ENCODE results near the gene FOXK1.
A peak's percentile ranks its signal among the peaks of the same experiment; 100 is the strongest.

The FOXK1 gene

DNA sequence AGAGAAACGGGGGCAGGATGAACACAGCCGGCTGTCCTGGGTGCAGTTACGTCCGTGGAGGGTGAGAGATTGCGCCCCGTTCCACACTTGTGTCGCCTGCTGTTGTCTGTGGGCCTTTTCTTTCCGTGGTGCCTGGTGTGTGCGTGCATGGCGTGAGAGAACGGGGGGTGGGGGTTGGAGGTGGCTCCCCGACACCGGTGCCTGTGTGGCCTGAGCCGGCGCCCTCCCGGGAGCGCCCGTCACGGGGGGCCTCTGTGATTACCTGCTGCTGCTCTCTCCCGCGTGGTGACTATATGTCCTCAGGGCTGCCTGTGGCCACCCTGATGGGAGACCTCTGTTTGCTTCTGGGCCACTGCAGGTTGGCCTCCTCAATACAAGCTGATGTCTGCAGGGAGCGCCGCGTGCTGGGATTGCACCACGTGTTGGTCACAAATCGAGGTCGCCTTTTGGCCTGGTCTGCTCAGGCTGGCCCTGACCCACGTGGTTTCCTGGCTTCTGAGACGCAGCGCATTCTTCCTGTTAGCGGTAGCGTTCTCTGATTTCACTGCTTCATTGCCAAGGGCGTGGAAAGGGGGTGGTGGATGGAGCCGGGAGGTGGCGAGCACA, 82.4 kb downstream of the FOXK1 start:
- Histone ChIP-seq H3K4me3 (ENCODE audit: low read length) (no peak overlapping the region), H3K9me3 (ENCODE audit: control insufficient read depth, low read depth, low read length) (no peaks in the 10 kb centered on the region), H3K9ac (ENCODE audit: low read length) (no peak overlapping the region), H3K27ac (ENCODE audit: low read length) (no peak overlapping the region), H3K27me3 (ENCODE audit: control insufficient read depth, insufficient read depth, low read length) (no peaks in the 10 kb centered on the region), H3K36me3 (ENCODE audit: control insufficient read depth, low read depth, low read length) (peaks cover 9% of the 10 kb centered on the region), H3K4me1 (ENCODE audit: control insufficient read depth, low read depth, low read length) (no peaks in the 10 kb centered on the region)

DNA sequence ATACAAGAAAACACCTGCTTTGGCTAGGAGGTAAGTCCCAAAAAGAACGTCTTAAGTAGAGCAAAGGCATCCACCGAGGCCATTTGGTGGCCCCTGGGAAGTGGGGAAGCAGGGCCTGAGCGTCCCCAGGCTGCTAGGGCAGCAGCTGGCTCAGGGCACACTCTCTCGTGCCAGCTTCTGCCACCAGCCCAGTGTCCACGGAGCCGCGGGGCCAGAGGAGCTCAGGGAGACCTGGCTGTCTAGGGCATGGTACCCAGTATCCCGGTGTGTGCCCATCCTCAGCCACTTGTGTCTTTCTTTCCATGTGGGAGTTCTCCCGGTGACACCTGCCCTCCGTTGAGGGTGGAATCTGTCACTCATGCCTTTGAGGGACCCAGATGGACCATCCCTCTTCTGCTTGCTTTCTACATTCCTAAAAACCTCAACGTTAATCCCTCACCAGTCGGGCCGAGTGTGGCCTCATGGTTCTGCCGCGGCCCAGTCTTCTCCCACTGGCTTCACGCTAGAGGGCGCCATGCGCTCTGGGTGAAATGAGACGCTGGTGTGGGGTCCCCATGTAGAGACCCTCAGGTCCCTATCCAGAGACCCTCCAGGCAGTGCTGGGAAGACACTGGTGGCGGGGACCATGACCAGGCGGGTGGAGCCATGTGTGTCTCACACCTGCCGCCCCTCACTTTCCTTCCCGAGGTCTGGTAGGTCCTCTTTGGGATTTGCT, 83.8 kb downstream of the FOXK1 start:
- no peaks in the 10 kb centered on the region for H3K9me3 ChIP-seq (ENCODE audit: control insufficient read depth, low read depth, low read length)
- peaks cover 9% of the 10 kb centered on the region for H3K36me3 ChIP-seq (ENCODE audit: control insufficient read depth, low read depth, low read length)
- no peak overlapping the region for H3K4me3 ChIP-seq (ENCODE audit: low read length)
- H3K27me3 ChIP-seq (ENCODE audit: control insufficient read depth, insufficient read depth, low read length), result no peaks in the 10 kb centered on the region
- H3K27ac ChIP-seq (ENCODE audit: low read length), result no peak overlapping the region
- H3K9ac ChIP-seq (ENCODE audit: low read length), result no peak overlapping the region
- no peaks in the 10 kb centered on the region for H3K4me1 ChIP-seq (ENCODE audit: control insufficient read depth, low read depth, low read length)

DNA sequence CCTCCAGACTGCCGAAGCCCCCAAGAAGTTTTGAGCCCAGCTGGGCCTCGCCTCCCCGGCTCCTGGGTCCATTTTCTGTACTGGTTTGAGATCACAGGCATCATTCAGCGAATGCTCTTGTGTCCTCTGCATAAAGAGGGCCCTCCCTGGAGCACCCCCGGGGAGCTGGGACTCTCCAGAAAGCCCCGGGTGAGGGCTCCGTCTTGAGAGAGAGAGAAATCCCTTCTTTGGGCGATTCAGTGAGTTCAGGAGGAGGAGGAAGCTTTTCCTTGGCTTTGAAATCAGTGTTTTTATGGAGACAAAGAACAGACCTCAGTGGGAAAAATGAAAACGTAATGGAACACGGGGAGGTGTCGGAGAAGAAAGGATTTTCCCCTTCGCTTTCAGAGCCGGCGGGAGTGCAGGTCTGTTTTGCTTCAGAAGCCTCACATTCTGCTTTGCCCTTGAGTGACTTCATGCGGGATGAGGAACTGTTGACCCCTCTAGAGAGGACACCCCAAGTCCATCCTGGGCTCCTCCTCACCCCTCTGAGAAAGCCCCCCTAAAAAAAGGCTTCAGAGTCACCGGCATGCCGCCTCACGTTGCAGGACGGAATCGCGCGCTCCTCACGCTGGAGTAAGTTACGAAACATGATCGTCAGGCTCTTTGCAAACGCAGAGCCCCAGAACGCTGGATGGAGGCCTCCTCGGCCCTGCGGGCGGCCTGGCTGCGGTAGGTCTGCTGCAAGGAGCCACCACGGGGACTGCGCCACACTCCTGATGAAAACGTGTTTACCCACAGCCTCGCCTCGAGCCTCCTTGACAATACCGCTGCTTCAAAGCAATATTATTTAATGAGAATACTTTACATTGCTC, 84.8 kb downstream of the FOXK1 start:
- Histone ChIP-seq H3K9me3 (ENCODE audit: control insufficient read depth, low read depth, low read length) (no peaks in the 10 kb centered on the region), H3K9ac (ENCODE audit: low read length) (no peak overlapping the region), H3K4me3 (ENCODE audit: low read length) (no peak overlapping the region), H3K36me3 (ENCODE audit: control insufficient read depth, low read depth, low read length) (peaks cover 9% of the 10 kb centered on the region), H3K27me3 (ENCODE audit: control insufficient read depth, insufficient read depth, low read length) (no peaks in the 10 kb centered on the region), H3K4me1 (ENCODE audit: control insufficient read depth, low read depth, low read length) (no peaks in the 10 kb centered on the region), H3K27ac (ENCODE audit: low read length) (no peak overlapping the region)

DNA sequence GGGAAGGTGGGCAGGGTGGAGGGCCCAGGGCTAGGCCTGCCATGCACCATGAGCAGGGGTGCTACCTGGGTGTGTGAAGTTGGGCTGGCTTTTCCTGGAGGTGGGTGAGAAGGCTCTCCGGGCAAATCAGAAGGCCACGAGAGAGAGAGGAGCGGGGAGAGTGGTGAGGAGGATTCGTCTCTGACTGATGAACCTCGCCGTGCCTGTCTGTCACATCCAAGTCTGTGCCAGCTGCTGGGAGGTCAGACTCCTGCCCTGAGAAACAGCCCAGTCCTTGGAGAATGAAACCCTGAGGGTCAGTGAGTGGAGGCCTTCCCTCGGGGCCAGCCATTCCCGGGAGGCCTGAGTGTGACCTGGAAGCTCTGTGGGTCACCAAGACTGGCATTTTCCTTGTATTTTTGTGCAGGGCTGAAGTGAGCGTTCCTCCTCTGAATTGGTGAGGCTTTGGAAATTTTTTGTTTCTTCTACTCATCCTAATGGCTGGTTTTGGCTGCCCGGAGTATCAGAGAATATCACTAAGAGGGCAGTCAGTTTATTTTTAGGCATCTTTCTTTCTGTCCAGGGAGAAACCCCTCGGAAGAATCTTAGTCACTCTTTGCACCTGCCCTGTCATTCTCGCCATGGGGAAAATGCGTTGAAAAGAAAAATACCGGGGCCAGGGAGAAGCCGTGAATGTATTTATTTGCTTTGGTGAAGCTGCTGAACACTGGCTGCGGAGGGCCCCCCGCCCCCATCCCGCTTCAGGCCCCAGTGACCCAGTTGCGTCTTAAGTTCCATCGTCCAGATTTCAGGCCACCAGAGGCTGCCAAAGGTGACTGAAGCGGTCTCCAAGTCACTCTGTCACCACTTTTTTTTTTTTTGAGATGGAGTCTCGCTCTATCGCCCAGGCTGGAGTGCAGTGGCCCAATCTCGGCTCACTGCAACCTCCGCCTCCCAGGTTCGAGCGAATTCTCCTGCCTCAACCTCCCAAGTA, 86.8 kb downstream of the FOXK1 start:
- no peak overlapping the region for H3K4me3 ChIP-seq (ENCODE audit: low read length)
- H3K27ac ChIP-seq (ENCODE audit: low read length), result no peak overlapping the region
- no peaks in the 10 kb centered on the region for H3K4me1 ChIP-seq (ENCODE audit: control insufficient read depth, low read depth, low read length)
- no peak overlapping the region for H3K9ac ChIP-seq (ENCODE audit: low read length)
- H3K36me3 ChIP-seq (ENCODE audit: control insufficient read depth, low read depth, low read length), result peaks cover 2% of the 10 kb centered on the region
- no peaks in the 10 kb centered on the region for H3K9me3 ChIP-seq (ENCODE audit: control insufficient read depth, low read depth, low read length)
- H3K27me3 ChIP-seq (ENCODE audit: control insufficient read depth, insufficient read depth, low read length), result no peaks in the 10 kb centered on the region

DNA sequence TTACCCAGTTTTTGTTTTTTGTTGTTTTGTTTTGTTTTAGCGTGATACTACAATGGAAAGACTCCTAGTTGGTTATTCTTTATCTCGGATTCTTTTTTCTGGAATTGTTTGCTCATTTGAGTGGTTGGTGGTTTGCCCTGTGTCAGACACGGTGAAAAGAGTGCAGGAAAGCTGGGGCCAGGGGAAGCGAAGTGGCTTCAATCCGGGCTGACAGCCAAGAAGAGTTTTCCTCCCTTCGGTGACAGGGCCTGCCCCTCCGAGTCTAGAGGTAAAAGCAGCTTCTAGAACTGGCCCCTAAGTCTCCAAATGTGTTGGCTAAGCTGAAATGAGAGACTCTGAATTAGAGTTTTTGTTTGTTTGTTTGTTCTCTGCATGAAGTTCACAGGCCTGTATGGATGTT, 87.7 kb downstream of the FOXK1 start:
- H3K27ac ChIP-seq (ENCODE audit: low read length), result no peak overlapping the region
- H3K36me3 ChIP-seq (ENCODE audit: control insufficient read depth, low read depth, low read length), result no peaks in the 10 kb centered on the region
- H3K4me1 ChIP-seq (ENCODE audit: control insufficient read depth, low read depth, low read length), result no peaks in the 10 kb centered on the region
- no peak overlapping the region for H3K9ac ChIP-seq (ENCODE audit: low read length)
- no peak overlapping the region for H3K4me3 ChIP-seq (ENCODE audit: low read length)
- H3K27me3 ChIP-seq (ENCODE audit: control insufficient read depth, insufficient read depth, low read length), result no peaks in the 10 kb centered on the region
- H3K9me3 ChIP-seq (ENCODE audit: control insufficient read depth, low read depth, low read length), result no peaks in the 10 kb centered on the region

DNA sequence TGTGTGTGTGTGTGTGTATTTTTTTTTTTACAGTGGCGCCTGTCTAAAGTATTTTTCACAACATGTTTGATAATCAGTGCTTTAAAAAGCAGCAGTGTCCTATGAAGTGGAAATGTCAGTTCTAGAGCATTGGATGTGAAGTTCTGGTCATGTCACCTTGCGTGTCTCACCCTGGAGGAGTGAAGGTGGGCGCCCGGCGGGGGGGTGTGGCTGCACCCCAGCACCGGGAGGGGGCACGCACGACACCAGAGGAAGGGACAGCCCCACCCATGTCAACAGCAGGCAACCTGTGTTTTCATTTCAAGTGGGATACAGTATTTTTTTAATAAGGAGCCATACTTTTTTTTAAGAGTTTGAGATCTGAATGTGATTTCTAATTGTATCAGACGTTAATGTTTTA, 88.8 kb downstream of the FOXK1 start:
- Histone ChIP-seq H3K4me1 (ENCODE audit: control insufficient read depth, low read depth, low read length) (no peaks in the 10 kb centered on the region), H3K9ac (ENCODE audit: low read length) (no peak overlapping the region), H3K27me3 (ENCODE audit: control insufficient read depth, insufficient read depth, low read length) (no peaks in the 10 kb centered on the region), H3K9me3 (ENCODE audit: control insufficient read depth, low read depth, low read length) (no peaks in the 10 kb centered on the region), H3K36me3 (ENCODE audit: control insufficient read depth, low read depth, low read length) (no peaks in the 10 kb centered on the region), H3K4me3 (ENCODE audit: low read length) (no peak overlapping the region), H3K27ac (ENCODE audit: low read length) (no peak overlapping the region)

DNA sequence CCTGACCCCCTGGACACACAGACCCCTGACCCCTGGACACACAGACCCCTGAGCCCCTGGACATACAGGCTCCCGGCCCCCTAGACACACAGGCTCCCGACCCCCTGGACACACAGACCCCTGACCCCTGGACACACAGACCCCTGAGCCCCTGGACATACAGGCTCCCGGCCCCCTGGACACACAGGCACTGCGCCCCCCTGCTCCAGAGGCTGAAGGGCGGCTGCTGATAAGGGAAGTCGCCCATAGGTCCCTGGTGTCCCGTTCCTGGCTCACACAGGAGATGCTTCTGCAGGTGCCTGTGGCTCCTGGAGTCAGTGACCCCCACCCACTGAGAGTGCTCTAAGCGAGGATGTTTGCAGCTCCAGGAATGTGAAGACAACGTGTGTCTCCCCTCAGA, 89.6 kb downstream of the FOXK1 start:
- no peak overlapping the region for H3K9ac ChIP-seq (ENCODE audit: low read length)
- H3K27ac ChIP-seq (ENCODE audit: low read length), result no peak overlapping the region
- no peaks in the 10 kb centered on the region for H3K4me1 ChIP-seq (ENCODE audit: control insufficient read depth, low read depth, low read length)
- H3K27me3 ChIP-seq (ENCODE audit: control insufficient read depth, insufficient read depth, low read length), result no peaks in the 10 kb centered on the region
- H3K36me3 ChIP-seq (ENCODE audit: control insufficient read depth, low read depth, low read length), result no peaks in the 10 kb centered on the region
- H3K4me3 ChIP-seq (ENCODE audit: low read length), result no peak overlapping the region
- no peaks in the 10 kb centered on the region for H3K9me3 ChIP-seq (ENCODE audit: control insufficient read depth, low read depth, low read length)

DNA sequence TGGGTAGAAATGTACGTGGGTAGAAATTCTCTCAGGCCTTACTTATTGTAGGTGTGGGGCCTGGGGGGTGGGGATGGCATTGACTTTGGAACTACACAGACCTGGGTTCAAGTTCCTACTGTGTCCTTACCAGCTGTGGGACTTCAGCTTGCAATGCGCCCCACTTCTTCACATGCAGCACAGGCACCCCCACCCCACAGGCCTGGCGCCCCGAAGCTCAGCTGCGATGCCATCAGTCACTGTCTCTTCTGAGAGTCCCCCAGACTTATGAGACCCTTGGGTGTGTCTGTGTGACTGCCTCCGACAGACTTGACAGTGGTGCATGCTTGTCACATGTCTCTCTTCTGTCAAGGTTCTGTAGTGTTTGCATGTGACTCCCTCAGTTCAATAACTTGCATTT, 90.2 kb downstream of the FOXK1 start:
- no peak overlapping the region for H3K27ac ChIP-seq (ENCODE audit: low read length)
- H3K9ac ChIP-seq (ENCODE audit: low read length), result no peak overlapping the region
- H3K4me1 ChIP-seq (ENCODE audit: control insufficient read depth, low read depth, low read length), result no peaks in the 10 kb centered on the region
- H3K27me3 ChIP-seq (ENCODE audit: control insufficient read depth, insufficient read depth, low read length), result no peaks in the 10 kb centered on the region
- H3K9me3 ChIP-seq (ENCODE audit: control insufficient read depth, low read depth, low read length), result no peaks in the 10 kb centered on the region
- no peaks in the 10 kb centered on the region for H3K36me3 ChIP-seq (ENCODE audit: control insufficient read depth, low read depth, low read length)
- H3K4me3 ChIP-seq (ENCODE audit: low read length), result no peak overlapping the region

DNA sequence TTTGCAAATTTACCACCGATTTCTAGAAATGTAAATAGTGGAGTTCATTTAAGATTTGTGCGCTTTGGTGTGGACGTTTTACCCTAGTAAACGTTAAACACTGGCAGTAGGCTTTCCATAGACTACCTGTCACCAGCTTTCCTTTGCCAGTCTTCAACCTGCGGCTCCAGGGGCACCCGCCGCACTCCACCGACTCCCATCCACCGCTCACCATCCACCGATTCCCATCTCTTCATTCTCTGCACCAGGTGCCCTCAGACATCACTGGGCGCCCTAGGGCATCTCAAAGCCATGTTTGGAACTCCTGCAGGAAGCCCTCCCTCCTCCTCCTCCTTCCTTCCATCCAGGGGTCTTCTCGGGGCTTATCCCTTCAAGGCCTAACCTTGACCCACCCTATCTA, 91.9 kb downstream of the FOXK1 start:
- Histone ChIP-seq H3K27me3 (ENCODE audit: control insufficient read depth, insufficient read depth, low read length) (no peaks in the 10 kb centered on the region), H3K9ac (ENCODE audit: low read length) (no peak overlapping the region), H3K9me3 (ENCODE audit: control insufficient read depth, low read depth, low read length) (no peaks in the 10 kb centered on the region), H3K36me3 (ENCODE audit: control insufficient read depth, low read depth, low read length) (no peaks in the 10 kb centered on the region), H3K27ac (ENCODE audit: low read length) (no peak overlapping the region), H3K4me3 (ENCODE audit: low read length) (no peak overlapping the region), H3K4me1 (ENCODE audit: control insufficient read depth, low read depth, low read length) (no peaks in the 10 kb centered on the region)

DNA sequence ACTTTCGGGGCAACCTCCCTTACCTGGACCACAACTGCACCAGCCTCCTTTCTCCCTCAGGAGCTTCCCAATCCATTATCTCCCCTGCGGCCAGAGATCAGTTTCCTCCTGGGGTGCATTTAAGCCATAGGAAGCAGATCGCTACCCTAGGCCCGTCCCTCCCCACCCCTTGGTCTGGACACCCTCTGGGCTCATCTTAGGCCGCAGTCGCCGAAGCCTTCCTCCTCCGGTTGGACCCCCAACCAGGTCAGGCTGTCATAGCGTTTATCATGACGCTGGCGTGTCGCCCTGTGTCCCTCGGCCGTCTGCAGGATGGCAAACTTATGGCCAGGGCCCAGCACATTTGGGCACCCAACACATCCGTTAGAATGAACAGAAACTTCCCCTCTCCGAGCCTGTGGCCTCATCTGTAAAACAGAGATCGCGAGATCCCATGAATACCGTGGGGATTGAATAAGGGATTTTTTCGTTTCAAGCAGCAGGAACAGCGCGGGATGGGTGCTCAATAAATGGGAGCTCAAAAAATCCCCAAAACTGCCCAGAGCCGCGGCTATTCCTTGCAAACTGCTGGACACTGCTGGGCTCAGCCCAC, 92.7 kb downstream of the FOXK1 start:
- H3K27ac ChIP-seq (ENCODE audit: low read length), result peak overlapping the region; percentile 67
- no peaks in the 10 kb centered on the region for H3K36me3 ChIP-seq (ENCODE audit: control insufficient read depth, low read depth, low read length)
- no peaks in the 10 kb centered on the region for H3K9me3 ChIP-seq (ENCODE audit: control insufficient read depth, low read depth, low read length)
- peak overlapping the region; percentile 68 for H3K9ac ChIP-seq (ENCODE audit: low read length)
- peak overlapping the region; percentile 91 for H3K4me3 ChIP-seq (ENCODE audit: low read length)
- H3K4me1 ChIP-seq (ENCODE audit: control insufficient read depth, low read depth, low read length), result no peaks in the 10 kb centered on the region
- no peaks in the 10 kb centered on the region for H3K27me3 ChIP-seq (ENCODE audit: control insufficient read depth, insufficient read depth, low read length)

All from iPS-18a (cell line).